Activated naive CD8-positive, alpha-beta T cell treated with anti-CD3 and anti-CD28 coated beads for 36 hours (primary cell): ENCODE results near the gene FER. TPM values are rescaled to one million over a fixed set of nuclear protein-coding genes. Genes with fewer than 3 reads are reported as not detected.

Source experiments
- DNase-seq: peaks from one replicate; pipeline ENCODE4 v3.0.0; 2021
- H3K27ac Mint-ChIP-seq: one replicate; pipeline ENCODE4 v1.8.0; 2022; ENCODE audit warnings: mild to moderate bottlenecking, moderate library complexity, mixed read lengths
- H3K27me3 Mint-ChIP-seq: one replicate; pipeline ENCODE4 v1.8.0; 2022; ENCODE audit warnings: mild to moderate bottlenecking, mixed read lengths
- H3K36me3 Mint-ChIP-seq: one replicate; pipeline ENCODE4 v1.8.0; 2021; ENCODE audit warnings: mild to moderate bottlenecking, mixed read lengths
- H3K4me1 Mint-ChIP-seq: one replicate; pipeline ENCODE4 v1.8.0; 2021; ENCODE audit warnings: mixed read lengths
- H3K4me3 Mint-ChIP-seq: one replicate; pipeline ENCODE4 v1.8.0; 2022; ENCODE audit warnings: mild to moderate bottlenecking, moderate library complexity, mixed read lengths
- H3K9me3 Mint-ChIP-seq: one replicate; pipeline ENCODE4 v1.8.0; 2022; ENCODE audit warnings: mixed read lengths
- total RNA-seq, 2 experiments: library from RNA; stranded (reverse); gene quantifications; one replicate each; pipeline ENCODE4 v1.2.3, GENCODE V29; 2021

Gene FER
- total RNA-seq, 2 experiments from 2014 or later, result 9.0 to 9.1 TPM

DNA sequence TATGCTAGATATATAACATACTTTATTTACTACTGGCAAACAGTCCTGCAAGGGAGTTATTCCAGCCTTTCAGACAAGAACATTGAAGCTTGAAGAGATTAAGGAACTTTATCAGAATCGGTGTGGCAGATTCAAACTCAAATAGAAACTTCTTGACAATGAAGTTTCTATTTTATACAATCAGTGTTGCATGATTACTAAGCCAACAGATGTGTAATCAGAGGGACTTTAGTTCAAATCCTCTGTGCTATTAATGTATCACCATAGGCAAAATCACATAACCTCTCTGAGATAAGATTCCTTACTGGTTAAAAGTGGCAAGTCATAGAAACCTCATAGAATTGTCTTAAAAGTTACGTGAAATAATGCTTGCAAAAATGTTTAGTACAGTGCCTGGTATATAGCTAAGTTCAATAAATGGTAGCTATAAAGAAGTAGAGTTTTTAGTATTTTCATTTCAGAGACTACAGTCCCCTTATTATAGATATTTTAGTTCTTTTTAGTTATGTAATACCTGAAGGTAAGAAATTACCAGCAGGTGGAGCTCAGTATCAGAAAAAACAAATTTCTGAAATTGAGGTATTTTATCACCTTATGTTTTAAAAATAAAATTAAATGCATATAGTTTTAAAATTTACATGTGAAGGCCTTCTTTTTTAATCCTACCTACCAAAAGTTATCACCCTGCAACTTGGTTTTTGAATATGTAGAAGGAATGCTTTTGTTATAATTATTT is 172.1 kb downstream of the FER start:
- Mint-ChIP-seq H3K36me3 (no peaks in the 10 kb centered on the region), H3K4me1 (peaks cover 4% of the 10 kb centered on the region), H3K27ac (no peak overlapping the region), H3K9me3 (no peaks in the 10 kb centered on the region), H3K4me3 (no peak overlapping the region), H3K27me3 (no peaks in the 10 kb centered on the region)
- DNase-seq, result no peak

DNA sequence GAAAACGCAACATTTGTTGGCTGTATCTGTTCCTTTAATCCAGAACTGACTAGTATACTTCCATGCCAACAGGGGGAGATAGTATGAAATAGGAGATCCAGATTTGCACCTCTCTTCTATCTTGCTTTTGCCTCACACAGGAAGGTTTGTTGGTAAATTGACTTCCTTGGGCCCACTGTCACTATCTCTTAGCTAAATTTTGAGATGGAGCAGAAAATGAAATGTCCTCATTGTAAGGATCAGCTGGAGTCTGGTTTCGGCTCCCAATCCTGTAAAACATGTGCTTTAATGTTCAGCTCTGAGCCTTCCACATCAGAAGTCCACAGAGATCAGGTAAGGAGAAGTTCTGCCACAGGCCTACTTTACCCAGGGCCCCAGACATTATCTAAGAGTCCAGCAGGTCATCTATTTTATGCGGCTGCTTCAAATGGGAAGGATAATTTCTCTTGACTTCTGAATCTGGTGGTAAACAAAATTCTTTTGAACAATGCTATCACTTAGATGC is 176.8 kb downstream of the FER start:
- Mint-ChIP-seq H3K4me3 (peak overlapping the region; percentile 68), H3K36me3 (no peaks in the 10 kb centered on the region)
- no peak for DNase-seq

DNA sequence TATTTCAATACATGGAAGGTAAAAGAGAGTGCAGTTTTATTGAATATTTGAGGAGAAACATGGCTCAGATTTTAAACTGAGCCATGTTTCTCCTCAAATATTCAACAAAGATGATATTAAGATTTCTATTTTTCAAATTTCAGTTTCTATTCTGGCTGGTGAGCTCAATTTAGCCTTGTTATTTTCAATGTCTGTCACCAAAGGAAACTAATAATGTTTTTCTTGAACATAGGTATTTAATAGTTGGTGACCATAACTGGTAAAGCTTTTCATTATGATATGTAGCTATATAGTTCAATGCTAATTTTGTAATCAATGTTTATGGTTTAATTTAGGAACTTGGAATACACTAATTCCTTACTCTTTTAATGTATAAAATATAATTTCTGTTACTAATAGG is 177.4 kb downstream of the FER start:
- Mint-ChIP-seq H3K4me3 (no peak overlapping the region), H3K4me1 (peaks cover 4% of the 10 kb centered on the region), H3K9me3 (no peaks in the 10 kb centered on the region), H3K27ac (no peak overlapping the region), H3K27me3 (no peaks in the 10 kb centered on the region), H3K36me3 (no peaks in the 10 kb centered on the region)
- no peak for DNase-seq

More for the DNA sequence above, 176.8 kb downstream of the FER start:
- Mint-ChIP-seq H3K4me1 (peaks cover 4% of the 10 kb centered on the region), H3K27me3 (no peaks in the 10 kb centered on the region), H3K27ac (no peak overlapping the region), H3K9me3 (no peaks in the 10 kb centered on the region)

DNA sequence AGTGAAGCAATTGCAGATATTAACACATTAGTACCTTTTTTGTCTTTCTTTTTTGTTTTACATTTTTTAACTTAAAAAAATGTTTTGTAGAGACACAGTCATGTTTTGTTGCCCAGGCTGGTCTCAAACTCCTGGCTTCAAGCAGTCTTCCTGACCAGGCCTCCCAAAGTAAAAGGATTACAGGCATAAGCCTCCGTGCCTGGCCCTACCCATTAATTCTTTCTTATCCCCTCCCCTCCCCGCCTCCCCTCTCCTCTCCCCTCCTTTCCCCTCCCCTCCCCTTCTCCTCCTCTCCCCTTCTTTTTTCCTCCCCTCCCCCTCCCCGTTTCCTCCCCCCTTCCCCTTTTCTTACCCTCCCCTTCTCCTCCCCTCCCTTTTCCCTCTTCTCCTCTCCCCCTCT is 182.4 kb downstream of the FER start:
- DNase-seq, result no peak
- Mint-ChIP-seq H3K9me3 (peaks cover 4% of the 10 kb centered on the region), H3K4me3 (no peak overlapping the region), H3K4me1 (no peaks in the 10 kb centered on the region), H3K36me3 (peaks cover 20% of the 10 kb centered on the region), H3K27me3 (no peaks in the 10 kb centered on the region), H3K27ac (no peak overlapping the region)

DNA sequence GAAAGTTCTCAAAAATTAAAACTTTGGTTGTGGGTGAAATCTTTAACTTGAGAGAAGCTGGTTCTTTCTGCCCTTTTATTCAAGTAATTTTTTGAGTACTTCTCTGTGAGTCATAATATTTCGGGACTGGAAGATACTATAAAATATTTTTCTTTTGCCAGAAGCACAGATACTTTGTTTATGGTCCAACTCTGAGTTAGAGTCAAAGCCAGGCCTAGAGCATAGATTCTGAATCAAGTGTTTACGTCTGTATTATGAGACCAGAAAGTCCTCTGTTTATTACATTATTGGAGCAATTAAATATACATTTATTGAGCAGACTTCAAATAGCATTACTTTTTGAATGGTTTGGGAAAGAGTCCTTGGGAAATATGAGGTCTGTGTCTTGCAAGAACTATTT is 187.9 kb downstream of the FER start:
- Mint-ChIP-seq H3K36me3 (peaks cover 18% of the 10 kb centered on the region), H3K4me3 (no peak overlapping the region), H3K9me3 (peaks cover 4% of the 10 kb centered on the region), H3K27ac (no peak overlapping the region), H3K4me1 (no peaks in the 10 kb centered on the region), H3K27me3 (no peaks in the 10 kb centered on the region)
- no peak for DNase-seq

DNA sequence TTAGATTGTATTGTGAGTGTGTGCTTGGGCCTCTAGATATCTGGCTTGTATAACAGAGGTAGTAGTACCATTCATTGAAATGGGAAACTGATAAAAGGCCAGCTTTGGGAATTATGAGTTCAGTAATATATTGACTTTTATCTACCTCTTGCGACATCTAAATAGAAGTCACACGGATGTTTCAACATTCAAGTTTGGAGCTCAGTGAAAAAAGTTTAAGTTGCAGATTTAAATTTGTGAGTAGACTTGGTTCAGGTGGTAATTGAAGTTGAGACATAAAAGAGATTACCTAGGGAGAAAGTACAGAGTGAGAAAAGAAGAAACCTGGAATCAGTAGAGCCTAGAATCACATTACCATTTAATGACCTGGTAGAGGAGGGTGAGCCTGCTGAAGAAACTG is 189.5 kb downstream of the FER start:
- Mint-ChIP-seq H3K9me3 (peaks cover 4% of the 10 kb centered on the region), H3K4me1 (no peaks in the 10 kb centered on the region), H3K27ac (no peak overlapping the region), H3K36me3 (peaks cover 13% of the 10 kb centered on the region), H3K4me3 (no peak overlapping the region), H3K27me3 (no peaks in the 10 kb centered on the region)
- DNase-seq, result no peak

DNA sequence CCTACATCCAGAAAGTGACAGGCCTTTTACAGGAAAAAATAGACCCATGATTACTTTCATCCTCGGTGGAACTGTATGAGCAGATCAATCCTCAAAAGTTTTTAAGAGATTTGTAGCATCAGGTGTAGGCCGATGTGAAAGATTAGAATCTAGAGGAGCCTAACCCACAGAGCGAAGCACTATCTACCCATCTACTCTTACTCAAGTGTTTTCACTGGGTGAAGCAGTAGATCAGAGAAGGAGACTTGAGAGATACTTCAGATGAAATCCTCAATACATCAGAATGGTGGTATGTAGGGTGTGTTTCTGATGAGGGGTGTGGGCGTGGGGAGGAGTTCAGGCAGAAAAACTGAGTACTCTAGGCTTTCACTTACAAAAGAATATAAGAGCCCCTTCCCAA is 192.8 kb downstream of the FER start:
- no peak overlapping the region for H3K27ac Mint-ChIP-seq
- H3K36me3 Mint-ChIP-seq, result no peaks in the 10 kb centered on the region
- H3K4me3 Mint-ChIP-seq, result no peak overlapping the region
- no peak for DNase-seq
- H3K27me3 Mint-ChIP-seq, result no peaks in the 10 kb centered on the region
- no peaks in the 10 kb centered on the region for H3K9me3 Mint-ChIP-seq
- H3K4me1 Mint-ChIP-seq, result no peaks in the 10 kb centered on the region

DNA sequence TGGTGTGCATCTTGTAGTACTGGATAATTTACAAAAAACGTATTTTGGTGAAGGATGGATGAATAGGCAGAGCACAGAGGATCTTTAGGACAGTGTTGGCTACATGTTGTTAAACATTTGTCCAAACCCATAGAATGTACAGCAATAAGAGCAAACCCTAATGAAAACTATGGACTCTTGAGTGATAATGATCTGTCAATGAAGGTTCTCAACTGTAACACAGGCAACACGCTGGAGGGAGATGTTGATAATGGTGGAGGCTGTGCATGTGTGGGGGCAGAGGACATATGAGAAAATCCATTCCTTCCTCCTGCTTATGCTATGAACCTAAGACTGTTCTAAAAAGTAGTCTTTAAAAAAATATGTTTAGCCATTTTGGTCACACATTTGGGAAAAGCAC is 194.0 kb downstream of the FER start:
- no peak overlapping the region for H3K27ac Mint-ChIP-seq
- no peaks in the 10 kb centered on the region for H3K4me1 Mint-ChIP-seq
- no peaks in the 10 kb centered on the region for H3K27me3 Mint-ChIP-seq
- H3K9me3 Mint-ChIP-seq, result no peaks in the 10 kb centered on the region
- H3K36me3 Mint-ChIP-seq, result no peaks in the 10 kb centered on the region
- DNase-seq, result no peak
- no peak overlapping the region for H3K4me3 Mint-ChIP-seq

DNA sequence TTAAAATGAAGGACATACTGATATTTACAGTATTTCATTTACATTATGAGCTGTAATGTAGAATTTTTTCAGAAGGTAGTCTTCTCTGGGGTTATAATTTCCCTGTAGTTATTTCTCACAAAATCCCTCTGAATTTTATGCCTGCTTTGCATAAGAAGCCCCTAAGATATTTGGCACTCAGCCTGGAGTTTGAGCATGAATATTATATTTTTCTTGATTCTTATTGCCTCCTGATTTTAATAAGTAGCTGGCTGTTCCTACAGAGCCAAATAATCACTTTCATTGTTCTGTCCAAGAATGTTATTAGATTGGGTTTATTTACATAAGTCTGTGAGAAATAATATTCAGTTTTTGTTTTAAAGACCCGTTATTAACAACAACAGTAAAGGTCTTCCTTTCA is 195.0 kb downstream of the FER start:
- H3K27me3 Mint-ChIP-seq, result no peaks in the 10 kb centered on the region
- no peak for DNase-seq
- no peak overlapping the region for H3K27ac Mint-ChIP-seq
- no peaks in the 10 kb centered on the region for H3K4me1 Mint-ChIP-seq
- H3K36me3 Mint-ChIP-seq, result no peaks in the 10 kb centered on the region
- H3K4me3 Mint-ChIP-seq, result no peak overlapping the region
- H3K9me3 Mint-ChIP-seq, result no peaks in the 10 kb centered on the region

DNA sequence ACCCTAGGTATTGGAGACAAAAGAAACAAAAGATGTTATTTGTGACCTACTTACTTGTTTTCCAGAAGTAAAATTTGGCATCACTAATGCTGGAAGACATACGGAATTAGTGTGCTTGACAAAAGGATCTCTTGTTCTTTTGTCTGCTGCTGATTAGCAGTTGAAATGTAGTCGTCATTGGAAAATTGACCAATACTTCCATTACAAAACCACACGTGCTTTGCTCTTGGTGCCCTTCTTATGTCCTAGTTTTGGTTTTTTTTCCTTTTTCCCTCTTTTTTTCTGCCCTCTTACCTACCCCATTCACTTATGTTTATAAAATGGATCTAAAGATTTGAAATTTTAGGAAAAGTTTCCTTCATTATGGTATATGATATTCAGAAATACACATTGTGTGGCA is 197.4 kb downstream of the FER start:
- H3K27me3 Mint-ChIP-seq, result no peaks in the 10 kb centered on the region
- no peaks in the 10 kb centered on the region for H3K4me1 Mint-ChIP-seq
- no peaks in the 10 kb centered on the region for H3K36me3 Mint-ChIP-seq
- DNase-seq, result no peak
- no peak overlapping the region for H3K27ac Mint-ChIP-seq
- no peak overlapping the region for H3K4me3 Mint-ChIP-seq
- no peaks in the 10 kb centered on the region for H3K9me3 Mint-ChIP-seq

DNA sequence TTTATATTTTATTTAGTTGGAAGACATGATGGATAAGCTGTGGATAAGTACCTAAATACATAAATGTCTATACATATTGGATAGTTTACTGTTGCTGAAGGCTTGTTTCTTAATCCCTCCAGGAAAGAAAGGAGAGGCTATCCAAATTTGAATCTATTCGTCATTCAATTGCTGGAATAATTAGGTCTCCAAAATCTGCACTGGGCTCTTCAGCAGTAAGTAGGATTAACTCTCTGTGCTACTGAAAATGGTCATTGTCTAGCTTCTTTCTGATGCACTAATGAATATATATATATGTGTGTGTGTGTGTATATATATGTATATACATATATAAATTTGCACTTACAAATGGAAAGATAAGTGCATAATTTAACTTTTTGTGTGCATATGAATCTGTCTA is 198.3 kb downstream of the FER start:
- H3K27me3 Mint-ChIP-seq, result no peaks in the 10 kb centered on the region
- H3K36me3 Mint-ChIP-seq, result no peaks in the 10 kb centered on the region
- no peaks in the 10 kb centered on the region for H3K4me1 Mint-ChIP-seq
- no peak overlapping the region for H3K27ac Mint-ChIP-seq
- H3K4me3 Mint-ChIP-seq, result no peak overlapping the region
- DNase-seq, result no peak
- no peaks in the 10 kb centered on the region for H3K9me3 Mint-ChIP-seq

DNA sequence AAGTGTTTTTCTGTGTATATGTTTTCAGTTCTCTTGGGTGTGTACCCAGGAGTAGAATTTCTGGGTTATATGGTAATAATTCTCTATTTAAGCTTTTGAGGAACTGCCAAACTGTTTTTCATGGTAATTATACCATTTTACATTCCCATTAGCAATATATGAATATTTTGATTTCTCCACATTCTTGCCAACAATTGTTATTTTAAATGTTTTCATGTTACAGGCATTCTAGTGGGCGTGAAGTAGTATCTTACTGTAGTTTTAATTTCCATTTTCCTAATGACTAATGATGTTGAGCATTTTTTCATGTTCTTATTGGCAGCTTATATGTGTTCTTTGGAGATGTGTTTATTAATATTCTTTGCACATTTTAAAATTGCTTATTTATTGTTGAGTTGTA is 199.5 kb downstream of the FER start:
- no peaks in the 10 kb centered on the region for H3K36me3 Mint-ChIP-seq
- H3K4me1 Mint-ChIP-seq, result no peaks in the 10 kb centered on the region
- H3K27ac Mint-ChIP-seq, result no peak overlapping the region
- no peaks in the 10 kb centered on the region for H3K9me3 Mint-ChIP-seq
- no peak overlapping the region for H3K4me3 Mint-ChIP-seq
- no peaks in the 10 kb centered on the region for H3K27me3 Mint-ChIP-seq
- no peak for DNase-seq

DNA sequence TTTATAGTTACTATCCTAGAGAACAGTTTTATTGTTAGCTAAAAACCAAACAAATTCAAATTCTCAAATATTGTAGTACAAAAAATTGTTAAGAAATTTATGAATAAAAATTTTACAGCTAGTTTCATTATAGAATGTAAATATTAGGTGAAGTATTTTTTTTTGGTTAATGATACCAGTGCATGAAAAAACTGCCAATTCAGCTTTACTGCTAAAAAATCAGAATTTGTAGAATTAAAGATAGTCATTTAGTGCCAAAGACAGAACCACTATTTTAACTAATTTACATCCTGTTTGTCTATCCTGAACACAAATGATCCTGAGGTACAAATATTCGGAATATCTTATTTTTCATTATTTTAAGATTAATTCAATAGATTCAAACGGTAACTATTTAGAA is 202.6 kb downstream of the FER start:
- H3K27ac Mint-ChIP-seq, result no peak overlapping the region
- no peak overlapping the region for H3K4me3 Mint-ChIP-seq
- H3K9me3 Mint-ChIP-seq, result no peaks in the 10 kb centered on the region
- no peaks in the 10 kb centered on the region for H3K4me1 Mint-ChIP-seq
- DNase-seq, result no peak
- no peaks in the 10 kb centered on the region for H3K36me3 Mint-ChIP-seq
- no peaks in the 10 kb centered on the region for H3K27me3 Mint-ChIP-seq

DNA sequence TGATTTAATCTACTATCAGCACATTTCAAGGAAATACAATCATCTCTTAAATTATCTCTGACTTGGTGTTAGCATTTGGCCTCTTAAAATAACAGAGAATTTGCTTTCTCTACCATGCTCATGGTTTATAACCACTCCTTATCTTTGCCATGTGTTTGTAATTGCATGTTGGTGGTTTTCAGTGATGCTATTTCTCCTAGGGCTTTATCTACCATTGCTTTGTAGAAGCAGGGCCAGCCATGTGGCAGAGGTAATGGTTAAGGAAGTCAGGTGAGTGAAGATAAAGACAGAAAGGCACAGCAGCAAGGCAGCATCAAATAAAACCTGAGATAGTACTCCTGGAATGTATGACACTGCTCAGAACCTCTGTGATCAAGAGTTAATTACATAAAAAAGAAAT is 206.2 kb downstream of the FER start:
- H3K4me1 Mint-ChIP-seq, result no peaks in the 10 kb centered on the region
- no peak overlapping the region for H3K4me3 Mint-ChIP-seq
- H3K36me3 Mint-ChIP-seq, result no peaks in the 10 kb centered on the region
- H3K27me3 Mint-ChIP-seq, result no peaks in the 10 kb centered on the region
- no peak for DNase-seq
- H3K9me3 Mint-ChIP-seq, result no peaks in the 10 kb centered on the region
- no peak overlapping the region for H3K27ac Mint-ChIP-seq

DNA sequence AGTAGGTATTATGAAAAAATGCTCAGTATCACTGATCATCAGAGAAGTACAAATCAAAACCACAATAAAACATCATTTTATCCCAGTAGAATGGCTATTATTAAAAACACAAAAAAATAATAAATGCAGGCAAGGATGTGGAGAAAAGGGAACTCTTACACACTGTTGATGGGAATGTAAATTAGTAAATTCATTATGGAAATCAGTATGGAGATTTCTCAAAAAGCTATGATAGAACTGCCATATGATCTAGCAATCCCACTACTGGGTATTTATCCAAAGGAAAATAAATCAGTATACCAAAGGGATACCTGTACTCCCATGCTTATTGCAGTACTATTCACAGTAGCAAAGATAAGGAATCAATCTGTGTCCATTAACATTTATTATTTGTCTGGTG is 209.6 kb downstream of the FER start:
- Mint-ChIP-seq H3K27me3 (no peaks in the 10 kb centered on the region), H3K4me1 (no peaks in the 10 kb centered on the region), H3K9me3 (no peaks in the 10 kb centered on the region), H3K36me3 (no peaks in the 10 kb centered on the region), H3K27ac (no peak overlapping the region), H3K4me3 (no peak overlapping the region)
- no peak for DNase-seq

DNA sequence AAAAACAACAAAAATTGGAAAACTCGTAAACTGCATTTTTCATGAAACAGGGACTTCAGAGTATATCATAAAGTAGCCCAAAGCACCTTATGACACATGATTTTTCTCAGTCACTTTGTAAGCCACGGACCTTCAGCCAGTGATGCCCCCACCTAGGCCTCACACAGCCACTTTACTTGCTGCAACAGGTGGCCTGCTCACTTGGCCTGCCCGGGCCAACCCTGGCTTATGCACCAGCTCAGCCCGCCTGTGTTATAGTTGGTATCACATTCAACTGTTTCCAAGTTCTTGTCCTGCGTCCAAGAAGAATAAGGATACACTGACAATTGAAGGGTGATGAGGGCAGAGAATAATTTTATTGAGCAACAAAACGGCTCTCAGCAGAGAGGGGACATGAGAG is 219.2 kb downstream of the FER start:
- no peaks in the 10 kb centered on the region for H3K4me1 Mint-ChIP-seq
- no peaks in the 10 kb centered on the region for H3K27me3 Mint-ChIP-seq
- no peak for DNase-seq
- no peaks in the 10 kb centered on the region for H3K36me3 Mint-ChIP-seq
- no peak overlapping the region for H3K4me3 Mint-ChIP-seq
- H3K9me3 Mint-ChIP-seq, result no peaks in the 10 kb centered on the region
- no peak overlapping the region for H3K27ac Mint-ChIP-seq
